Muscle of leg (tissue), 16 donors: ENCODE measurements around the gene TMEM259. TPM values are rescaled to one million over a fixed set of nuclear protein-coding genes. Genes with fewer than 3 reads are reported as not detected.
A peak's percentile ranks its signal among the peaks of the same experiment; 100 is the strongest.

ENCODE experiments used
- DNase-seq: peaks from one replicate; pipeline ENCODE4 v3.0.0; 2013
- H3K27ac ChIP-seq: one replicate; pipeline ENCODE4 v1.5.1; 2013; ENCODE audit warnings: mild to moderate bottlenecking, low read length, control low read depth
- H3K27me3 ChIP-seq: one replicate; pipeline ENCODE4 v1.6.1; 2013; ENCODE audit warnings: low read length; ENCODE audit not compliant: control insufficient read depth, insufficient read depth
- H3K36me3 ChIP-seq: one replicate; pipeline ENCODE4 v1.6.1; 2013; ENCODE audit warnings: low read length; ENCODE audit not compliant: control insufficient read depth, insufficient read depth
- H3K4me1 ChIP-seq: one replicate; pipeline ENCODE4 v1.6.1; 2013; ENCODE audit warnings: low read length; ENCODE audit not compliant: control insufficient read depth, insufficient read depth
- H3K4me3 ChIP-seq: one replicate; pipeline ENCODE4 v1.5.1; 2013; ENCODE audit warnings: low read length, control low read depth
- H3K9me3 ChIP-seq: replicated peaks from 2 replicates; pipeline ENCODE4 v1.6.1; 2013; ENCODE audit warnings: low read depth, low read length; ENCODE audit not compliant: control insufficient read depth
- WGBS: methylation state at CpG from one replicate; pipeline ENCODE4 v1.1.5; 2013; ENCODE audit warnings: missing lambda C conversion rate; ENCODE audit not compliant: insufficient coverage; 5-methylcytosine and 5-hydroxymethylcytosine counted together
- long read RNA-seq, 11 donors: transcript quantifications; one replicate each; lab custom pipeline, GENCODE V29; 2026
- polyA plus RNA-seq, 8 donors: library from polyadenylated mRNA; unstranded; fragments of 120-200 nt; gene quantifications; one replicate each; pipeline versions ENCODE4 v1.2.1 to v1.2.3, GENCODE V29; 2013; ENCODE audit warnings: inconsistent platforms in 1 of 8, low replicate concordance in 1 of 8; ENCODE audit not compliant: insufficient read length in 8 of 8, insufficient read depth in 1 of 8
- total RNA-seq: library from RNA; stranded (reverse); fragments of 120-200 nt; gene quantifications from one replicate; pipeline ENCODE4 v1.2.4, GENCODE V29; 2013

Gene TMEM259
- total RNA-seq, result 60.5 TPM
- polyA plus RNA-seq, result 100 to 1,000 TPM in 3 of 8 donors, 10 to 100 TPM in 5; 73.8 to 115 (median 87.3) TPM
- long read RNA-seq, donor 1, transcript TMEM259-202 (11 exons, 2,748 nt), result major isoform, 7 of 11 reads
- long read RNA-seq, donor 1, partial matches to known transcripts, result 0 of 11 reads
- long read RNA-seq, donor 1, other reads (novel, unspliced or antisense), result 0 of 11 reads
- long read RNA-seq, donor 2, partial matches to known transcripts, result 0 of 3 reads
- long read RNA-seq, donor 2, other reads (novel, unspliced or antisense), result 0 of 3 reads
- long read RNA-seq, donor 3, transcript TMEM259-202 (11 exons, 2,748 nt), result major isoform, 11 of 22 reads
- long read RNA-seq, donor 3, transcript TMEM259-208 (1 exons, 1,637 nt), result major isoform, 11 of 22 reads
- long read RNA-seq, donor 3, partial matches to known transcripts, result 0 of 22 reads
- long read RNA-seq, donor 3, other reads (novel, unspliced or antisense), result 0 of 22 reads
- long read RNA-seq, donor 4, transcript TMEM259-208 (1 exons, 1,637 nt), result major isoform, 9 of 18 reads
- long read RNA-seq, donor 4, partial matches to known transcripts, result 7 of 18 reads
- long read RNA-seq, donor 4, other reads (novel, unspliced or antisense), result 0 of 18 reads
- long read RNA-seq, donor 5, transcript TMEM259-208 (1 exons, 1,637 nt), result major isoform, 21 of 72 reads
- long read RNA-seq, donor 5, transcript TMEM259-202 (11 exons, 2,748 nt), result minor isoform, 19 of 72 reads
- long read RNA-seq, donor 5, partial matches to known transcripts, result 20 of 72 reads
- long read RNA-seq, donor 5, other reads (novel, unspliced or antisense), result 11 of 72 reads
- long read RNA-seq, donor 6, transcript TMEM259-208 (1 exons, 1,637 nt), result major isoform, 16 of 56 reads
- long read RNA-seq, donor 6, transcript TMEM259-202 (11 exons, 2,748 nt), result minor isoform, 12 of 56 reads
- long read RNA-seq, donor 6, partial matches to known transcripts, result 22 of 56 reads
- long read RNA-seq, donor 6, other reads (novel, unspliced or antisense), result 6 of 56 reads
- long read RNA-seq, donor 7, transcript TMEM259-202 (11 exons, 2,748 nt), result minor isoform, 5 of 31 reads
- long read RNA-seq, donor 7, transcript TMEM259-208 (1 exons, 1,637 nt), result major isoform, 8 of 31 reads
- long read RNA-seq, donor 7, partial matches to known transcripts, result 18 of 31 reads
- long read RNA-seq, donor 7, other reads (novel, unspliced or antisense), result 0 of 31 reads
- long read RNA-seq, donor 8, transcript TMEM259-208 (1 exons, 1,637 nt), result major isoform, 12 of 14 reads
- long read RNA-seq, donor 8, partial matches to known transcripts, result 0 of 14 reads
- long read RNA-seq, donor 8, other reads (novel, unspliced or antisense), result 0 of 14 reads
- long read RNA-seq, donor 9, transcript TMEM259-208 (1 exons, 1,637 nt), result major isoform, 10 of 18 reads
- long read RNA-seq, donor 9, partial matches to known transcripts, result 5 of 18 reads
- long read RNA-seq, donor 9, other reads (novel, unspliced or antisense), result 0 of 18 reads
- long read RNA-seq, donor 10, transcript TMEM259-208 (1 exons, 1,637 nt), result major isoform, 16 of 41 reads
- long read RNA-seq, donor 10, transcript TMEM259-202 (11 exons, 2,748 nt), result minor isoform, 7 of 41 reads
- long read RNA-seq, donor 10, partial matches to known transcripts, result 18 of 41 reads
- long read RNA-seq, donor 10, other reads (novel, unspliced or antisense), result 0 of 41 reads
- long read RNA-seq, donor 11, transcript TMEM259-208 (1 exons, 1,637 nt), result major isoform, 11 of 19 reads
- long read RNA-seq, donor 11, partial matches to known transcripts, result 5 of 19 reads
- long read RNA-seq, donor 11, other reads (novel, unspliced or antisense), result 0 of 19 reads

DNA sequence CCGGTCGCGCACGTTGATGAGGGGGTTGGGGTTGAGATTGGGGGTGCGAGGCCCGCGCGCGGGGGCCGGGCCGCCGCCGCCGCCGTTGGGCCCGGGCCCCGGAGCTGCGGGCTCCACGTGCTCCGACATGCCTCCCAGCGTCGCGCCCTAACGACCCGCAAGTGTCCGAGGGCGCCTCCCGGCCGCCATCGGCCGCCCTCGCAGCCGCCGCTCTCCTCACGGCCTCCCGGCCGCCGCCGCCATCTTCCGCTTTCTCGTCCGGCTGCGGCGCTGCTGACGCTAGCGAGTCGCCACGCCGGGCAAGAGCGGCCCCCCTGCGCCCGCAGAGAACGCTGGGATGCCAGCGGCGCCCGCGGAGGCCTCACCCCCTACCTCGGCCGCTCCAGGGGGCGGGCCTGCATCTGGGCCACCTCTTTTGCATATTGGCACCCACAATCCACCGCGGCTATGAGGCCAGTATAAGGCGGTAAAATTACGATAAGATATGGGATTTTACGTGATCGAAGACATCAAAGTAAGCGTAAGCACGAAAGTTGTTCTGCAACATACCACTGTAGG, at the start of gene TMEM259:
Gene TMEM259, minus strand, starts transcription at position 256 of the 558 bp plus-strand sequence. Its CDS starts 127 bp downstream, at position 129.
- Histone ChIP-seq H3K27me3 (no peaks in the 10 kb centered on the region), H3K4me3 (peak within 1 kb of the TSS; percentile 92), H3K36me3 (peaks cover 17% of the 10 kb centered on the region), H3K9me3 (no peaks in the 10 kb centered on the region), H3K4me1 (peaks cover 50% of the 10 kb centered on the region), H3K27ac (peak within 1 kb of the TSS; percentile 97)
- under 1% methylated on average over 57 of the region's 68 CpGs for WGBS
- DNase-seq, result peak; percentile 99

DNA sequence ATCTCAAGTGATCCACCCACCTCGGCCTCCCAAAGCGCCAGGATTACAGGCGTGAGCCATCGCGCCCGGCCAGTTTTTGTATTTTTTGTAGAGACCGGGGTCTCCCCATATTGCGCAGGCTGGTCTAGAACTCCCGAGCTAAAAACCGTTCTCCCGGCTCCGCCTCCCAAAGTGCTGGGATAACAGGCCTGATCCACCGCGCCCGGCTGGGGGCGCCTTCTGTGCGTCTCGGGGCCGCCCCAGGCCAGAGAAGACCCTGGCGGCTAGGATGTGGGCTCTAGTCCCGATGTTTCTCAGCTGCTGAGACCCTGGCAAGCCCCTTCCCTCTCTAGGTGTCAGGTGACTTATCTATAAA, 49.6 kb upstream of the TMEM259 start:
- no peak overlapping the region for H3K27ac ChIP-seq
- WGBS, result 19% methylated on average over 19 of the region's 21 CpGs
- peaks cover 76% of the 10 kb centered on the region for H3K27me3 ChIP-seq
- DNase-seq, result no peak
- H3K4me3 ChIP-seq, result no peak overlapping the region
- no peaks in the 10 kb centered on the region for H3K9me3 ChIP-seq
- peaks cover 34% of the 10 kb centered on the region for H3K4me1 ChIP-seq
- H3K36me3 ChIP-seq, result no peaks in the 10 kb centered on the region

DNA sequence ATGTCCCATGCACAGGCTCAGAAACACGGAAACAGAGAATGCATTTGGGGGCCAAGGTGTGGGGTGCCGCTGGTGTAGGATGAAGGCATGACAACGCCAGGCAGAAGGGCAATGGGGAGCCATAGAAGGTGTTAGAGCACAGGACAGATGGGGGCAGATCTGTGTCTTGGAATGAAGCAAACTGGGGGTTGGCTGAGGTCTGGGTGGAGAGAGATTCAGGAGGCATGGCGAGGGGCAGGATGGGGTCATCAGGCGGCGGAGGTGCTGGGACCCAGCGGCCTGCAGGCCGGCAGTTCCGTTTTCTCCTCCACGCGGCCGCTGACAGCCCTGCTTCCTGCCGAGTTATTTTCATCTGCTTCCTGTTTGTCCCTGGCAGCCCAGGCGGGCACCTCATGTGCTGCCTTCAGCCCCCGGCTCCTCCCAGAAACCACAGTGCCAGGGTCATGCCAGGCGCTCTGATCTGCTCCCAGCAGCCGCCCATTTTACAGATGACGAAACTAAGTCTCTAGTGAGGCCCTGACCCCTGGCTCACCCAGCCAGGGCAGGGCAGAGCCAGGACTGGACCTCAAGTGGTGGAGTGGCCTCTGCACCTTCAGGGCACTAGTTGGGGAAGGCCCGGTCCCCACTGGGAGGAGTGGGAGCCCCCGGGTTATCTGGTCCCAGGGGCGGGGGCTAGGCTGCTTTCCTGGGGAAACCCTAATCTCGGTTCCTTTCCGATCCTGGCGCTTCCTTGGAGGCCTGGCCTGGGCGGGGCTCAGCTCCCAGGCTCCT, 48.3 kb upstream of the TMEM259 start:
- H3K4me1 ChIP-seq, result peaks cover 43% of the 10 kb centered on the region
- peak; percentile 72 for DNase-seq
- 54% methylated on average over 15 of the region's 25 CpGs for WGBS

DNA sequence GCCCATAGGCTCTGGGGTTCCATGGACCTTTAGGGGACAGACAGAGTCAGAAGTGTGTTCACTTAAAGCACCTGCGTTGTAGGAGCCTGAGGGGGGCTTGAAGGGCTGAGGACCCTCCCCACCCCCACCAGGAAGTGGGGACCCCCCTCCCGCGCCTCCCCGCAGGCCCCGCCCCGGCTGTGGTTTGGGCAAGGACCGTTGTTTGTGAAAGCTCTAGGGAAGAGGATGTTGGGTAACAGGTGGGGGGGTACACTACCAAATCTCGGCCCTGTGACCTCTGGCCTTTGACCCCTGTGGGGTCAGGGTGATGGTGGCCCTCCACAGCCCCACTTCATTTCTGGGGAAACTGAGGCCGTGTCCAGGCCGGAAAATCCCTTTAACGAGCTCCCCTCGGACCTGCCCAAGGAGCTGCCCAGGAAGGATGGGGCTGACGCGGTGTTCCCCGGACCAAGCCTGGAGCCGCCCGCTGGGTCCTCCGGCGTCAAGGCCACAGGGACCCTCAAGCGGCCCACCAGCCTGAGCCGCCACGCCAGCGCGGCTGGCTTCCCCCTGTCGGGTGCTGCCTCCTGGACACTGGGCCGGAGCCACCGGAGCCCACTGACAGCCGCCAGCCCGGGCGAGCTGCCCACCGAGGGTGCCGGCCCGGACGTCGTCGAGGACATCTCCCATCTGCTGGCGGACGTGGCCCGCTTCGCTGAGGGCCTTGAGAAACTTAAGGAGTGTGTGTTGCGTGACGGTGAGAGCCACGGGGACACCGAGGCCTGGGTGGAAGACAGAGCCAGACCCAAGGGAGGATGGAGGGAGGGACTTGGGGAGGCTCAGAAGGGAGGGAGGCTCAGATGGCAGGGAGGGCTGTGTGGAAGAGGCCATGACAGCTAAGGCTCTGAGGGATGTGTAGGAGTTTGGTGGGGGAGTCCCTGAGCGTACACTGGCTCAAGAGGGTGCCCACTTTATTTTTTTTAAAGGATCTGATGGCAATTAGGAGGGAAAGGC, 47.4 kb upstream of the TMEM259 start:
- H3K4me3 ChIP-seq, result peak overlapping the region; percentile 35
- DNase-seq, result no peak
- H3K4me1 ChIP-seq, result peaks cover 43% of the 10 kb centered on the region
- WGBS, result 80% methylated on average over 36 of the region's 45 CpGs
- no peak overlapping the region for H3K27ac ChIP-seq
- H3K9me3 ChIP-seq, result no peaks in the 10 kb centered on the region
- H3K27me3 ChIP-seq, result peaks cover 96% of the 10 kb centered on the region
- no peaks in the 10 kb centered on the region for H3K36me3 ChIP-seq

More for the DNA sequence above, 48.3 kb upstream of the TMEM259 start:
- no peaks in the 10 kb centered on the region for H3K9me3 ChIP-seq
- H3K36me3 ChIP-seq, result no peaks in the 10 kb centered on the region
- H3K27ac ChIP-seq, result no peak overlapping the region
- H3K27me3 ChIP-seq, result peaks cover 89% of the 10 kb centered on the region
- H3K4me3 ChIP-seq, result no peak overlapping the region

DNA sequence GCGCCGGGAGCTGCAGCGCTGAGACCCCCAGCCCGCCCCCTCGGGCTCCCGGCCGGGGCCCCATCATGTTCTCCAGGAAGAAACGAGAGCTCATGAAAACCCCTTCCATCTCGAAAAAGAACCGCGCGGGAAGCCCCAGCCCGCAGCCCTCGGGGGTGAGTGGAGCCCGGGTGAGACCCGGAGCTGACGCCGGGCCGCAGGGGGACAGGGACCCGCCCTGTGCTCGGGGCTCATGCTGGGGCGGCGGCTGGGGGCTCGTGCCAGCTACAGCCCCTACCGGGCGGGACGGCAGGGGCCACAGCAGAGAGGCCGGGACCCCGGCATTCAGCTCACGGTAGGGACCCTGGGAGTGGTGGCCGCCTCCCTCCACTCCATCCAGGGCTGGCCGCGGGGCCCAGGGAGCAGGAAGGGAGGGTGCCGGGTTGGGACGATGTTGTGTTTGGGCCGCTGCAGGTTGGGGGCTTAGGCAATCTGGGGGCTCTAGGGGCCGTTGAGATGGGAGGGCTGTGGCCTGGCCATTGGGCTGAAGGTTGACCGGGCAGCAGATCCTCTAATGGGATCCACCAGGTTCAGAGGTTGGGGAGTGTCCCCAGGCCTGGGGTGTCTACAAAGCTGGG, 46.5 kb upstream of the TMEM259 start:
- 3% methylated on average over 29 of the region's 38 CpGs for WGBS
- no peaks in the 10 kb centered on the region for H3K9me3 ChIP-seq
- peaks cover 43% of the 10 kb centered on the region for H3K4me1 ChIP-seq
- no peaks in the 10 kb centered on the region for H3K36me3 ChIP-seq
- peak overlapping the region; percentile 35 for H3K4me3 ChIP-seq
- H3K27me3 ChIP-seq, result peaks cover 87% of the 10 kb centered on the region
- H3K27ac ChIP-seq, result no peak overlapping the region
- no peak for DNase-seq

DNA sequence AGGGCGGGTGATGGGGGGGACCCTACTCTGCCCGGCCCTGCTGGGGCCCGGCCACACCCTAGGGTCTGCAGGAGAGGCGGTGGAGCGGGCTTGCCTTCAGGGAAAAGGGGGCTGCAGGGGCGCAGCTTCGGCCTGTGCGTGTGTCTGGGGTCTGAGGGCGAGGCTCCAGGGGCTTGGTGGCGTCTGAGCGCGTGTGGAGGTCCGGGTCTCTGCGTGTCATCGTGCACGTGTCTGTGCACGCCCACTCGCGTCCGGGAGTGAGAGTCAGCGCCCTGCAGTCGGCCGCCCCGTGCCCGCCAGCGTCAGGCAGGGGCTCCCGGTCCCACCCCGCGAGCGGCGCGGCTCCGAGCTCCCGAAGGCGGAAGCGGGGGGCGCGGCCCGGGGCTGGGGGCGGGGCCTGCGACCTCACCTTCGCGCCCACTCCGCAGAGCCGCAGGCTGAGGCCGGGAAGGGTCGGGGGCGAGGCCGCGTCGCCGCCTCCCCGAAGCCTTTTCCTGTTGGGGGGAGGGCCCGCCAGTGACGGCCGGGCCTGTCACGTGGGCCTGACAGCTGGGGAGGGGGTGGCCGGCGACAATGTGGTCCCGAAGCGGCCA, 45.9 kb upstream of the TMEM259 start, which contains the start of gene ARHGAP45:
Gene ARHGAP45, plus strand, starts transcription at position 420 of the 593 bp plus-strand sequence. CDS start 239 bp downstream, outside the sequence.
- no peaks in the 10 kb centered on the region for H3K9me3 ChIP-seq
- H3K27ac ChIP-seq, result no peak within 1 kb of the TSS
- DNase-seq, result peak; percentile 39
- WGBS, result 3% methylated on average over 59 of the region's 61 CpGs
- no peaks in the 10 kb centered on the region for H3K36me3 ChIP-seq
- peaks cover 42% of the 10 kb centered on the region for H3K4me1 ChIP-seq
- peaks cover 81% of the 10 kb centered on the region for H3K27me3 ChIP-seq
- peak within 1 kb of the TSS; percentile 35 for H3K4me3 ChIP-seq

DNA sequence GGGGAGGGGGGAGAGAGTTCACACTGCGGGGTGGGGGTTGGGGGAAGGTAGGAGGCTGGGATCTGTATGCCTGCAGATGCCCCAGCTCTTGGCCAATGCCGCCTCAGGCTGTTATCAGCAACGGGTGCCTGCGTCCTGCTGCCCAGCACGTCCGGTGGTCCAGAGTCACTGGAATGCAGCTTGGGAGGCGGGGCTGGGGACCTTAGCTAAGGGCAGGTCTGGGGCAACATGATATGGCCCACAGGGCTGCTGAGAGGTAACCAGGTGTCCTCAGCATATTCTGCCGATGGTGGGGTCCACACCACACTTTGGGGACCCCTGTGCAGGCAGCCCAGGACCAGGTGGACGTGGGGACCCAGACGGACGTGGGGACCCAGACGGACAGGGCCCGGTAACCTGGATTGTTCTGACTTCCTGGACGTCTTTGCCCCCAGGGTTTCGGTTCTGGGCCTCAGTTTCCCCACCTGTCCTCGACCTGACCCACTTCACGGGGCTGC, 45.4 kb upstream of the TMEM259 start:
- no peak for DNase-seq
- Histone ChIP-seq H3K4me3 (no peak overlapping the region), H3K27ac (no peak overlapping the region), H3K4me1 (peaks cover 38% of the 10 kb centered on the region), H3K36me3 (no peaks in the 10 kb centered on the region), H3K27me3 (peaks cover 77% of the 10 kb centered on the region), H3K9me3 (no peaks in the 10 kb centered on the region)
- WGBS, result 40% methylated on average over 12 of the region's 17 CpGs
